CD14-positive monocyte (primary cell): ENCODE data around the gene MFSD2B. TPM values are rescaled to one million over a fixed set of nuclear protein-coding genes. Genes with fewer than 3 reads are reported as not detected.
"Not testable (repeated sequence)": the region's sequence is repeated elsewhere in the genome, so short reads cannot be mapped to it uniquely, and the experiment has no call there.

Source experiments
- DNase-seq, 3 donors: peaks; one replicate each; pipeline ENCODE4 v3.0.0-alpha.2; 2011 to 2022
- H2AFZ ChIP-seq: 2 replicates; pipeline ENCODE4 v1.6.0; 2012; ENCODE audit warnings: mild to moderate bottlenecking, low read depth, low read length, inconsistent platforms; ENCODE audit not compliant: insufficient read depth, poor library complexity, severe bottlenecking
- H3K27ac ChIP-seq, 2 donors: 1 replicate in 1 of 2; 2 replicates in 1 of 2; pipeline ENCODE4 v1.5.1; 2012 to 2013; ENCODE audit warnings: low read length in 2 of 2, control low read depth in 1 of 2, inconsistent platforms in 1 of 2, low read depth in 1 of 2, mild to moderate bottlenecking in 1 of 2
- H3K27me3 ChIP-seq, 2 donors: one replicate each; pipeline versions ENCODE4 v1.6.0 to v1.6.1; 2011 to 2013; ENCODE audit warnings: low read length in 2 of 2; ENCODE audit not compliant: control insufficient read depth in 2 of 2, insufficient read depth in 2 of 2
- H3K36me3 ChIP-seq, 2 donors: replicated peaks in 1 of 2; 1 replicate in 1 of 2; 2 replicates in 1 of 2; pipeline versions ENCODE4 v1.5.1 to v1.6.1; 2012 to 2013; ENCODE audit warnings: low read length in 2 of 2, control low read depth in 1 of 2, inconsistent platforms in 1 of 2, mild to moderate bottlenecking in 1 of 2; ENCODE audit not compliant: insufficient read depth in 2 of 2, control insufficient read depth in 1 of 2
- H3K4me1 ChIP-seq, 2 donors: 1 replicate in 1 of 2; 2 replicates in 1 of 2; pipeline versions ENCODE4 v1.5.1 to v1.6.1; 2012 to 2013; ENCODE audit warnings: low read length in 2 of 2, control low read depth in 1 of 2, inconsistent platforms in 1 of 2, mild to moderate bottlenecking in 1 of 2, moderate library complexity in 1 of 2; ENCODE audit not compliant: insufficient read depth in 2 of 2, control insufficient read depth in 1 of 2
- H3K4me2 ChIP-seq: replicated peaks from 2 replicates; pipeline ENCODE3; 2012; ENCODE audit warnings: low read length, moderate library complexity, mild to moderate bottlenecking; ENCODE audit not compliant: poor library complexity, severe bottlenecking; ENCODE audit errors: extremely low read depth
- H3K4me3 ChIP-seq, 3 experiments: fragments of 200-600 bp in 1 of 3; sonication (generic) in 1 of 3; replicated peaks in 1 of 3; 1 replicate in 2 of 3; 2 replicates in 1 of 3; pipeline ENCODE4 v1.5.1; 2011 to 2013; ENCODE audit warnings: low read length in 3 of 3, mild to moderate bottlenecking in 3 of 3, control low read depth in 2 of 3, low read depth in 2 of 3, inconsistent platforms in 1 of 3, moderate library complexity in 1 of 3
- H3K79me2 ChIP-seq: 2 replicates; pipeline ENCODE4 v1.6.0; 2012; ENCODE audit warnings: mild to moderate bottlenecking, control low read depth, inconsistent platforms, low read length, moderate library complexity; ENCODE audit not compliant: insufficient read depth
- H3K9ac ChIP-seq: 2 replicates; pipeline ENCODE4 v1.6.0; 2017; ENCODE audit warnings: low read length, mild to moderate bottlenecking; ENCODE audit not compliant: insufficient read depth, poor library complexity, severe bottlenecking
- H3K9me3 ChIP-seq, 2 donors: replicated peaks in 1 of 2; 1 replicate in 1 of 2; 2 replicates in 1 of 2; pipeline versions ENCODE4 v1.5.1 to v1.6.1; 2012 to 2013; ENCODE audit warnings: low read length in 2 of 2, control low read depth in 1 of 2; ENCODE audit not compliant: control insufficient read depth in 1 of 2, insufficient read depth in 1 of 2
- H4K20me1 ChIP-seq: 2 replicates; pipeline ENCODE4 v1.6.0; 2012; ENCODE audit warnings: mild to moderate bottlenecking, low read length, control low read depth, moderate library complexity; ENCODE audit not compliant: insufficient read depth
- H3K27ac Mint-ChIP-seq, 7 donors: one replicate each; pipeline ENCODE4 v1.8.0; 2020; ENCODE audit warnings: mild to moderate bottlenecking in 7 of 7, mixed read lengths in 7 of 7, moderate library complexity in 6 of 7, inconsistent platforms in 2 of 7
- H3K27me3 Mint-ChIP-seq, 3 donors: one replicate each; pipeline ENCODE4 v1.8.0; 2021 to 2022; ENCODE audit warnings: low read depth in 3 of 3, mild to moderate bottlenecking in 3 of 3, mixed read lengths in 3 of 3, moderate library complexity in 3 of 3, inconsistent platforms in 1 of 3
- H3K36me3 Mint-ChIP-seq, 2 donors: one replicate each; pipeline ENCODE4 v1.8.0; 2020; ENCODE audit warnings: mixed read lengths in 2 of 2, inconsistent platforms in 1 of 2, mild to moderate bottlenecking in 1 of 2
- H3K4me1 Mint-ChIP-seq: one replicate; pipeline ENCODE4 v1.8.0; 2020; ENCODE audit warnings: mild to moderate bottlenecking, mixed read lengths
- H3K4me3 Mint-ChIP-seq, 2 donors: one replicate each; pipeline ENCODE4 v1.8.0; 2020; ENCODE audit warnings: mild to moderate bottlenecking in 2 of 2, mixed read lengths in 2 of 2, moderate library complexity in 1 of 2
- H3K9me3 Mint-ChIP-seq, 7 donors: one replicate each; pipeline ENCODE4 v1.8.0; 2020 to 2022; ENCODE audit warnings: mixed read lengths in 7 of 7, mild to moderate bottlenecking in 6 of 7, moderate library complexity in 6 of 7, inconsistent platforms in 2 of 7
- CTCF ChIP-seq: fragments of 200-600 bp; IDR thresholded peaks from one replicate; pipeline ENCODE4 v1.8.0; 2022; ENCODE audit warnings: antibody characterized with exemption, mild to moderate bottlenecking
- WGBS: methylation state at CpG from one replicate; pipeline ENCODE4 v1.1.5; 2013; ENCODE audit warnings: missing lambda C conversion rate; ENCODE audit not compliant: insufficient coverage; 5-methylcytosine and 5-hydroxymethylcytosine counted together
- intact Hi-C, 2 donors: fragments of 100-400 bp; cut with micrococcal nuclease; formaldehyde crosslinking; loops; one replicate each; pipeline versions ENCODE4 v1.15.0 to v1.15.1; 2023
- polyA plus RNA-seq, 3 donors: library from polyadenylated mRNA; depleted of rRNA in 1 of 3; unstranded in 2 of 3; stranded (reverse) in 1 of 3; fragments of 300-500 nt in 2 of 3; fragments of >200 nt in 1 of 3; fragmentation: Illumina TruSeq in 2 of 3; gene quantifications; 1 replicate in 2 of 3; 2 replicates in 1 of 3; pipeline ENCODE4 v1.2.3, GENCODE V29; 2012 to 2021

MFSD2B gene
- polyA plus RNA-seq, 3 donors = 0.03 to 0.46 TPM; not detected in 1

DNA sequence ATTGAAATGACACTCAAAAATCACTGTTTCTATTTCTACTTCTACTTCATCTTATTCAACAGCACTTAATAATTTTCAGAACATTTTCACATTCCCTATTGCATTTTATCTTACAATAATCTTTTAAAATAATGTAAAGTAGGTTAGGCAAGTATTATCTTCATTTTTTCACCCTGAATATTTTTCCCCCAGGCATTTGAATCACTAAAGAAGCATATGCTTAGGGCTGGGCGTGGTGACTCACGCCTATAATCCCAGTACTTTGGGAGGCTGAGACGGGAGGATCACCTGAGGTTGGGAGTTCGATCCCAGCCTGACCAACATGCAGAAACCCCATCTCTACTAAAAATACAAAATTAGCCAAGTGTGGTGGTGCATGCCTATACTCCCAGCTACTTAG, 30.6 kb downstream of the MFSD2B start:
- H3K4me3 ChIP-seq = no peak overlapping the region
- Mint-ChIP-seq H3K27ac (no peak overlapping the region), H3K4me3 (no peak overlapping the region), H3K4me1 (peaks cover 1% of the 10 kb centered on the region), H3K36me3 (peaks cover 24 to 30% of the 10 kb centered on the region in 2 donors), H3K9me3 (no peaks in the 10 kb centered on the region), H3K27me3 (no peaks in the 10 kb centered on the region)
- TF ChIP-seq CTCF = no peak
- H3K4me2 ChIP-seq = no peak overlapping the region
- no peak overlapping the region for H3K27ac ChIP-seq
- H2AFZ ChIP-seq = no peak overlapping the region
- H3K27me3 ChIP-seq = no peaks in the 10 kb centered on the region
- WGBS = no CpG with 5 or more reads among the region's 4 CpGs
- intact Hi-C loops = loop anchor here in 1 of 2 donors (10.0 kb wide), 1 partner anchor 96 kb away; the partner anchor contains the start of gene UBXN2A
- no peaks in the 10 kb centered on the region for H3K79me2 ChIP-seq
- H3K9me3 ChIP-seq = no peaks in the 10 kb centered on the region
- no peak for DNase-seq
- H3K36me3 ChIP-seq = peaks cover 21 to 34% of the 10 kb centered on the region in 2 donors
- no peaks in the 10 kb centered on the region for H3K4me1 ChIP-seq
- no peaks in the 10 kb centered on the region for H4K20me1 ChIP-seq
- no peak overlapping the region for H3K9ac ChIP-seq

DNA sequence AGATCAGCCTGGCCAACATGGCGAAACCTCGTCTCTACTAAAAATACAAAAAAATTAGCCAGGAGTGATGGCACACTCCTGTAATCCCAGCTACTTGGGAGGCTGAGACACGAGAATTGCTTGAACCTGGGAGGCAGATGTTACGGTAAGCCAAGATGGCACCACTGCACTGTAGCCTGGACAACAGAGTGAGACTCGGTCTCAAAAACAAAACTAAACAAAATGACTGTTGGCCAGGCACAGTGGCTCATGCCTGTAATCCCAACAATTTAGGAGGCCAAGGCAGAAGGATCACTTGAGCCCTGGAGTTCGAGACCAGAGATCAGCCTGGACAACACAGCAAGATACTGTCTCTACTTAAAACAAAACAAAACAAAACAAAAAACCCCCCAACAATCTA, 33.2 kb downstream of the MFSD2B start:
- intact Hi-C loops = loop anchor here in 1 of 2 donors (10.0 kb wide), 1 partner anchor 98 kb away; the partner anchor contains the start of gene UBXN2A
- H3K79me2 ChIP-seq, H3K4me3 Mint-ChIP-seq, H3K9ac ChIP-seq, H3K4me3 ChIP-seq, H3K27ac ChIP-seq, H2AFZ ChIP-seq, H3K9me3 Mint-ChIP-seq, H3K27ac Mint-ChIP-seq, H3K27me3 Mint-ChIP-seq, H3K4me2 ChIP-seq, H3K27me3 ChIP-seq, H3K9me3 ChIP-seq, DNase-seq, H4K20me1 ChIP-seq: not testable (repeated sequence)
- H3K4me1 Mint-ChIP-seq = peaks cover 16% of the 10 kb centered on the region
- H3K36me3 Mint-ChIP-seq = peaks cover 14 to 17% of the 10 kb centered on the region in 2 donors
- H3K4me1 ChIP-seq = peaks cover 10 to 15% of the 10 kb centered on the region in 2 donors
- WGBS = 98% methylated on average over 5 of the region's 6 CpGs
- peaks cover 13 to 14% of the 10 kb centered on the region in 2 donors for H3K36me3 ChIP-seq
